MG63 (cell line): ENCODE results near the gene CCDC57. TPM values are rescaled to one million over a fixed set of nuclear protein-coding genes. Genes with fewer than 3 reads are reported as not detected.

ENCODE experiments used
- DNase-seq: peaks from one replicate; pipeline ENCODE4 v3.0.0-alpha.2; 2020
- H3K27me3 ChIP-seq: fragments of 250-450 bp; sonication (Bioruptor Pico); 2 replicates; pipeline ENCODE4 v1.5.1; 2020; ENCODE audit warnings: mild to moderate bottlenecking, moderate library complexity
- H3K36me3 ChIP-seq: fragments of 250-450 bp; sonication (Bioruptor Pico); 2 replicates; pipeline ENCODE4 v1.5.1; 2020; ENCODE audit warnings: mild to moderate bottlenecking, moderate library complexity
- H3K4me3 ChIP-seq: fragments of 250-450 bp; sonication (Bioruptor Pico); 2 replicates; pipeline ENCODE4 v1.5.1; 2020; ENCODE audit warnings: mild to moderate bottlenecking, moderate library complexity
- H3K9me3 ChIP-seq: fragments of 250-450 bp; sonication (Bioruptor Pico); 2 replicates; pipeline ENCODE4 v1.5.1; 2020; ENCODE audit warnings: mild to moderate bottlenecking, moderate library complexity
- total RNA-seq: library from RNA; depleted of rRNA; stranded (reverse); fragments of >200 nt; shearing (Covaris generic); gene quantifications from 2 replicates; pipeline ENCODE4 v1.2.3, GENCODE V29; 2014; ENCODE audit warnings: low replicate concordance

CCDC57 gene
- total RNA-seq, 1 experiment from 2014 or later, result 8.2 TPM

DNA sequence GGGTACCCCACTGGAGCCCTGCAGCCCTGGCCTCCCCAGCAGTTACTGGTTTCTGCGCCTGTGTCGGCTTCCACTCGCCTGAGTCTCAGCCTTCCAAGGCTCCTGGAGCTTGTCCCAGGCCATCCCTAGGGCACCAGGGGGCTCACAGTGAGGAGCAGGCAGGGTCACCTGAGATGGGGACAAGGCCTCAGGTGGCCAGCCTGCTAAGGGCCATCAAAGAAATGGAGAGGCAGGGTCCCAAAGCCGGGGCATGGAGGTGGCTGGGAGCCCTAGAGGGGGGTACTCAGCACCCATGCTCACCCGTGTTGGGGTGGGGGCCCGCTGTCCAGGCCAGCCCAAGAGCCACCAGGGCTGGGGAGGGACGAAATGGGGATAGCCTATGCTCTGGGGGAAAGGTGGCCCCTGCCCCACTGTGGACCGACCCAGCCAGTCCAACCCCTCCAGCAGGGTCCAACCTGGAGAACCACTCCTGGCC, 115.9 kb downstream of the CCDC57 start:
- no peak for DNase-seq
- Histone ChIP-seq H3K4me3 (peak overlapping the region; percentile 84), H3K9me3 (no peaks in the 10 kb centered on the region), H3K36me3 (peaks cover 55% of the 10 kb centered on the region), H3K27me3 (no peaks in the 10 kb centered on the region)

DNA sequence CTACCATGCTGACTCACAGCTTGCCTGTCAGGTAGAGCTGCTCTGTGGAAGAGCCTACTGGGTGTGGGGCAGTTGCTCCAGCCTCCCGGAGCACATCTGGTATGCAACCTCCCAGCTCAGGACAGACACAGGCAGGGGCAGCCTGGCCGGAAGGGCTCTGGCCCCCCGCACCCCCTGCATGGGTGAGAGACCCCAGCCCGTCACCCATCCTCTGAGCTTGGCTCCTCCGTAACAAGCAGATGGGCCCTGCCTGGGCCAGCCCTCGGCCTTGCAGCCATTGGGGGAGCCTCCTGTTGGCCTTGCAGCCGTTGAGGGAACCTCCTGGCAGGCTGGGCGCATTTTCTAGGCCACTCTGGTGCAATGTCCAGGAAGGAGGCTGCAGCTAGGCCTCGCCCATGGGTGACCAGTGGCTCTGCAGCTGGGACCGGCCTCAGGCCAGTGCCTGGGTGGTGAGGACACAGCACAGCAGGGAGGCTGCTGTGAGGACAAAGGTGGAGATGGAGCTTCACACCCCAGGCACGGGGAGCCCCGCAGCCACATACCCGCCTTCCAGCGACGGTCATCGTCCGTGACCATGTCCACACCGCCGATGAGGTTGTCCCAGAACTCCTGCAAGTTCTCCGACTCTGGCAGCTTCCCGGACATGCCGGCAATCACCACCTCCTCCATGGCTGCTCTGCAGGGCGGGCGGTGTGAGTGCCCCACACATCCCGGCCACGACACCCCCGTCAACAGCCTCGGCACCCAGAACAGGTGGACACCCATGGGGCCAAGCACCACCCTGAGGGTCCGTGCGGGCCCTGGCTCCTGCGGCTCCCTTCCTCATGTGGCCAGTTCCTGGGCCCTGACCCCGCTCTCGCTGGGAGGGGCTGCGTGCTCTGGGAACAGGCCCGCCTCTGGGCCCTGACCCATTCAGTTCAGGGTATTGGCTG, 116.6 kb downstream of the CCDC57 start:
- Histone ChIP-seq H3K4me3 (peak overlapping the region; percentile 84), H3K9me3 (no peaks in the 10 kb centered on the region), H3K36me3 (peaks cover 62% of the 10 kb centered on the region), H3K27me3 (no peaks in the 10 kb centered on the region)
- DNase-seq, result no peak

DNA sequence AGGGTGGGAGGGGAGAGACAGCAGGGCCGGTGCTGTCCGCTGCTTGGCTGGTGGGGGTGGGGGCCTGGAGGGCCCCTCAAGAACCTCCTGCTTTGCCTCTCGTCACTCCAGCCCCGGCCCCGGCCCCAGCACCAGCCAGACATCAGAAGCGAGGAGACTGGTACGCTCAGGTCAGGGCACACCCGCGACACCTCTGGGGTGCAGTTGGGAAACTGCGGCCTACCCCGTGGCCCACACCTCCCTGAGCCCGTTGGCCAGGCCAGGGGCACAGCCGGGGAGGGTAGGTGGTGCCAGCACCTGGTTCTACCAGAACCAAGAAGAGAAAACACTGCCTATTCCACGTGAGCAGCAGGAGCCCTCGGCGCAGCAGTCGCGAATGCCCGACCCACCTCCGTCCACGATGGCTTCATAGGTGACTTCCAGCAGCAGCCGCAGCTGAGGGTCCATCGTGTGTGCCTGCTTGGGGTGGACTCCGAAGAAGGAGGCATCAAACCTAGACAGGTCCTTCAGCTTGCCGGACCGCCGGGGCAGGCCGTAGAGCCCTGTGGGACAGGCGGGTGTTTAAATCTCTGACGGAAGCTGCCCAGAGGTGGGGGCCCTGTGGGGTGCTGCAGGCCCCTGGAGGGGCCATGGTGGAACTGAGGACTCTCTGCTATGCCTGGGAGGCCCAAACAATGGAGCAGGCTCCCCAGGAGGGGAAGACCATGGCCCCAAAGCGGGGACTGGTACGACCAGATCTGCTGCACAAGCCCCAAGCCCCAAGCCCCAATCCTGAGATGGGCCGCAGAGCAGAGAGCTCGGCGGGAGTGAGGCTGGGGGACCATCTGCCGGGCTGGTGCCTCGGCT, 117.5 kb downstream of the CCDC57 start:
- Histone ChIP-seq H3K27me3 (no peaks in the 10 kb centered on the region), H3K9me3 (no peaks in the 10 kb centered on the region), H3K36me3 (peaks cover 69% of the 10 kb centered on the region), H3K4me3 (peak overlapping the region; percentile 84; the same call in 1 of the 2 replicates)
- no peak for DNase-seq

DNA sequence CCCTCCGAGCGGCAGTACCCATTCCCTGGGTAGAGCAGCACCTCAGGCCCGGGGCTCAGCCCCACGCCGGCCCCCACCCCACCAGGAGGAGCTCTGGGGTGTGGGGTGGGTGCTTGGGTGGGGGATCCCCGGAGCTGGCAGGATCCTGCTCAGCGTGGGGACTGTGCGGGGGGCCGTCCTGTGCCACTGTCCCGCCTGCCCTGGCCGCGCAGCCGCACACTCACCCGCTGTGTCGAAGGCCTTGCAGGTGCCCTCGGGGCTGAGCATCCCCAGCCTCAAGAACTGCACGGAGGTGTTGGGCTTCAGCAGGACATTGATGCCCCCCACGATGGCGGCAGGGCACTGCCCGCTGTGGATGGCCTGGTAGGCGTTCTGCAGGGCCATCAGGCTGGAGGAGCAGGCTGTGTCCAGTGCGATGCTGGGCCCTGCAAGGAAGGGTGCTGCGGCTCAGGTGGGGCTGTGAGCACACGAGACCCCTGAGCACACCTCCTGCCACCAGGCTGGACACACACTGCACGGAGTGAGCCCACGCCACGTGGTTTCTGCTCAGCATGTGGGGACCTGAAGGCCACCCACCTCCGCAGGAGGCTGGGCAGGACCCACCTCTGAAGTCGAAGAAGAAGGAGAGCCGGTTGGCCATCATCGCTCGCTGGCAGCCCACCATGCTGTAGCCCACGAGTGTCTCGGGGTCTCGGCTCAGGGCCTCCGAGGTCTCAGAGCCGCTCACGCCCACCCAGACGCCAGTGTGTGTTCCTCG, 119.5 kb downstream of the CCDC57 start:
- DNase-seq, result no peak
- Histone ChIP-seq H3K4me3 (no peak overlapping the region), H3K9me3 (no peaks in the 10 kb centered on the region), H3K27me3 (no peaks in the 10 kb centered on the region), H3K36me3 (peaks cover 83% of the 10 kb centered on the region)

DNA sequence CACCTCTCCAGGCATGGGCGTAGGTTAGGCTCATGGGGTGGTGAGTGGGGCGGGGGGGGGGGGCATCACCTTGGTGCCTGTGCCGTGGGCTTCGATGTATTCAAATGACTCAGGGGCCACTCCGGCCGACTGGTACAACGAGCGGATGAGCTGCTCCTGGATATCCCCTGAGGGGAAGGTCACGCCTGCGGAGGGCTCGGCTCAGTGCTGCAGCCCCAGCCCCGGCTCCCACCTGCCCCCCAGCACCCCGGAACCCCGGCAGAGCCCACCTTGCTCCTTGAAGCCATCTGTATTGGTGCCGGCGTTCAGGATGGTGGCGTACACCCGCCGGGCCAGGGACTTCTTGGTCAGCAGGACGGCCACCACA, 120.0 kb downstream of the CCDC57 start:
- Histone ChIP-seq H3K36me3 (peaks cover 89% of the 10 kb centered on the region), H3K4me3 (no peak overlapping the region), H3K9me3 (no peaks in the 10 kb centered on the region), H3K27me3 (no peaks in the 10 kb centered on the region)
- DNase-seq, result no peak

DNA sequence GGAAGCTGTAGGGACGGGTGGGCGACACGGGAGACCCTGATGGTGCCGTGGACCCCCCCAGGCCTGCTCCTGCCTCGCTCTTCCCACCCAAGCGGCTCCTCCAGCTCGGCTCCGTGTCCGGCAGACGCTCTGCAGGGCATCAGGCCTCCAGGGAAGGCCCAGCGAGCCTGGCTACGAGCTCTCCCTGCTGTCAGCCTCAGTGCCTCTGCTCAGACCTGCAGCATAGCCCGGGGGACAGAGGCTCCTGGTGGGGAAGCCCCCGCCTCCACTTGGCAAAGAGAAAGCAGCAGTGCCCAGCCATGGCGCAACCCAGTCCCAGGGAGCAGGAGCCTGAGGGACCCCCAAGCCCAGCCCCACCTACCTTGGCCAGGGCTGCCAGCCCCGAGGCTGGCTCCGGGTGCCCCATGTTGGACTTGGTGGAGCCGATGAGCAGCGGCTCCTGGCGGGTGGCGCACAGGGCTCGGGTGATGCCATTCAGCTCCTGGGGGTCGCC, 120.5 kb downstream of the CCDC57 start:
- H3K4me3 ChIP-seq, result no peak overlapping the region
- DNase-seq, result no peak
- H3K36me3 ChIP-seq, result peaks cover 91% of the 10 kb centered on the region

DNA sequence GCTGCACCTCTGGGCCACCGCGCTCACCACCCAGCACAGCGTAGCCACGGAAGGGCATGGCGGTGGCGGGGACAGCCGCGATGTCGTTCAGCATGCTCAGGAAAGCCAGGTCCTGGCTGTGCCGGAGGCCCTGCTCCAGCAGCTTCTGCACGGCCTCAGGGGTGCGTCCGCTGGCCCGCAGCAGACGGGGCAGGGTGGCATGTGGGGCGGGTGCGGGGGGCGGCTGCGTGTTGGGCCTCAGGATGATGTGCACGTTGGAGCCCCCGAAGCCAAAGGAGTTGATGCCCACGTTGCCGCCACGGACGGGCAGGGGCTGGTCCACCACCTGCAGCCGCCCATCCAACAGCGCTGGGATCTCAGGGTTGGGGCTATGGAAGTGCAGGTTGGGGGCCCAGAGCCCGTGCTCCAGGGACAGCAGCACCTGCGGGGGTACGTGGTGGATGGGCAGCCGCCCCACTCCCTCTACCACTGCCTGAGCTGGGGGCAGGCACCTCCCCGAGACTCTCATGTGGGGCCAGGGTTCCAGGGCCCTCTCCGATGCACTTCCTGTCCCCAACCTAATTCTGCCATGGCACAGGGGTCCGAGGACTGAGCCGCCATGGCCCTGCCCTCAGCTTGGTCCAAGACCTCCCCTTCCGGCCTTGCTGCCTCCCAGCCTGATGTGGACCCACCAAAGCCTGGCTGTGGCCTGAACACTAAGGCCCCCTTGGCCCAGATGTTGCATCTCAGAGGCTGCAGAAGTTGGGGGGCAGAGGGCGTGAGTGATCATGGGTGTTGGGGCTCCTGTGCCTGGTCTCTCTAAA, 121.2 kb downstream of the CCDC57 start:
- no peaks in the 10 kb centered on the region for H3K27me3 ChIP-seq
- no peaks in the 10 kb centered on the region for H3K9me3 ChIP-seq
- H3K36me3 ChIP-seq, result peaks cover 88% of the 10 kb centered on the region
- H3K4me3 ChIP-seq, result no peak overlapping the region
- no peak for DNase-seq

More for the DNA sequence above, 120.5 kb downstream of the CCDC57 start:
- H3K9me3 ChIP-seq, result no peaks in the 10 kb centered on the region
- H3K27me3 ChIP-seq, result no peaks in the 10 kb centered on the region

DNA sequence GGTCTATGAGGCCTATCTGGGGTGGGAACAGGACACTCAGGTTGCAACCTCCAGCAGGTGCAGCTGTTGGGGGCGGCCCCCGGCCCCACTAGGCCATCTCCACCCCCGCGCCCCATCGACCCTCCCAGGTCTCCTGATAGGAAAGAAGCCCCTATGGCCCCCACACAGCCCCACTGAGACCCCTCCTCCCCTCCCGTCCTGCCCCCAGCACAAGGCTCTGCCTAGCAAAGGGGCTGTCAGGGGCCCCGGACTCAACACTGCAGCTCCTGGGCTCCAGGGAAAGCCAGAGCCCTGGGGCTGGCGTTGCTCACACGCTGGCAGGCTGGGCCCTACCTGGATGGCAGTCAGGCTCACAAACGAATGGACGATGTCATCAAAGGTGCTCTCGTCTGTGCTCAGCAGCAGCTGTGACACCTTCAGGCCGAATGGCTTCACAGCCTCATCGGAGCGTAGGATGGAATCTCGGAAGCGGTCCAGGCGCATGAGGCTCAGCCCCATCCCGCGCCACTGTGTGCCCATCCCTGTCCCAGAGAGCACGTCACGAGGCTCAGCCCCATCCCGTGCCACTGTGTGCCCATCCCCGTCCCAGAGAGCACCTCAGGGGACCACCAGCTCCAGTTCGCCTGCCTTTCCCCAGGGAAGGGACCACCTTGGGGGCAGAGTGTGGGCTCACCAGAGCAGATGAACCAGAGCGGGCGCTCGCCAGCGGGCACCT, 121.9 kb downstream of the CCDC57 start:
- no peaks in the 10 kb centered on the region for H3K9me3 ChIP-seq
- H3K36me3 ChIP-seq, result peaks cover 88% of the 10 kb centered on the region
- no peaks in the 10 kb centered on the region for H3K27me3 ChIP-seq
- no peak for DNase-seq
- H3K4me3 ChIP-seq, result no peak overlapping the region

DNA sequence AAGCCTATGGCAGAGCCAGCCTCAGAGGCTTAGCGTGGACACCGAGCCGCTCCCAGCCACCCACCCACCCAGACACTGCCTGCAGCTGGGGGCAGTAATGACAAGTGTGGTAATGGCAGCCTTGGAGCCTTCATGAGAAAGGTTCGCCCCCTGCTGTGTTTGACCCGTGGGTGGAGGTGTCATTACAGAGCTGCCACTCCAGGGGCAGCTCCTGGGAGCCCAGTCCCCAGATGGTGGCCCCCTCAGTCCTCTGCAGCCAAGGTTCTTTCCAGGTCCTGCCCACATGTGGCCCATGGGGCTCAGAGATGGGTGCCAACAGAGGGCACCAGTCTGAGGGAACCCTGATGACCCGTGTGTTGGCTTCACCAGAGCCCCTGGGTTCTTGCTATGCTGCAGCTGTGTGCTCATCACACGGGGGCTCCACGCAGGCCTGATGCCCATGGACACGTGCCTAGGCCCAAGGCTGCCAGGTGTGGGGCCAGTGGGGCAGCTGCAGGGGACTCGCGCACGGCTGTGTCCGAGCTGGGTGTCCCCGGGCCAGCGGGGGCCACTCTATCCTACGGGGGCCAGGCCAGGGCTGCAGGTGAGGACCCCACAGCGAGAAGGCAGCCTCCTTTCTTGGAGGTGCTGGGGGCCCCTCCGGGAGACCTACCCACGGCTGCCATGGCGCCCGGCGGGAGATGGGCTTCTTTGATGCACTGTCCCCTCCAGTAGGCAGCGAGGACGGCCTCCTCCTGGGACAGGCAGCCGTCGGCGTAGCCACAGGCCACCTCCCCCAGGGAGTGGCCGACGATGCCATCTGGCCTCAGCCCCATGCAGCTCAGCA, 122.7 kb downstream of the CCDC57 start:
- Histone ChIP-seq H3K9me3 (no peaks in the 10 kb centered on the region), H3K4me3 (no peak overlapping the region), H3K36me3 (peaks cover 88% of the 10 kb centered on the region), H3K27me3 (no peaks in the 10 kb centered on the region)
- no peak for DNase-seq

DNA sequence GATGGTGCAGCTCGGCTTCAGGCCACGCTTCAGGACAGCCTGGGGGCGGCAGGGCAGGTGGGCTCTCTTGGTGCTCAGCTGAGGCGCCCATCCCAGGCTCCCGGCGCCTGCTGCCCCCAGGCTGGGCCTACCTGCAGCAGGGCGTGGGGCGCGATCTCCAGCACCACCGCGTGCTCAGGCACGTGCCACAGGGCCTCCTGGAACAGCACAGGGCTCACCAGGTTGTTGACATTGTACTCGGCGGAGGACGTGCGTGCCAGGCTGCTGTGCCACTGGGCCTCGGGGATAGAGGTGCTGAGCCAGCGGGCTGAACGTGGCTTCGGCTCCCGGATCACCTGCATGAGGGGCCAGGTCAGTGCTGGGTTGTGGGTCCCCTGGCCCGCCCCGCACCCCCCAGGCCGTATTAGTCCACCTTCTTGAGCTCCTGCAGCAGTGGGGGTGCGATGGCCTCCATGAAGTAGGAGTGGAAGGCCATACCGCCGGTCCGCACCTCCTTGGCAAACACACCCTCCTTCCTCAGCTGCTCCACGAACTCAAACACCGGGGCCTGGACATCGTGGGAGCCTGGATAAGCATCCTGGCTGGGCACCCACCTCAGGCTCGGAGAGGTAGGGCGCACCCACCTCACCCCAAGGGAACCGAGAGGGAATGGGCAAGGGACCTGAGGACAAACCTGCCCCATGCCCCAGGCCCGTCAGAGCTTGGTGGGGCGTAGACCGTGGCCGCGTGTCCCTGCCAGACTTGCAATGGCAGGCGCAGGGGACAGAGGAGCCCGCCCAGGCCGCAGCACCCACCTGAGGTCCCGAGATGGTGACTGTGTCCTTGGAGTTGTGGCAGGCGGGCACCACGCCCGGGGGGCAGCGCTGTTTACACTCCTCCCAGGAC, 123.6 kb downstream of the CCDC57 start:
- no peak overlapping the region for H3K4me3 ChIP-seq
- no peaks in the 10 kb centered on the region for H3K9me3 ChIP-seq
- no peaks in the 10 kb centered on the region for H3K27me3 ChIP-seq
- H3K36me3 ChIP-seq, result peaks cover 90% of the 10 kb centered on the region
- no peak for DNase-seq

DNA sequence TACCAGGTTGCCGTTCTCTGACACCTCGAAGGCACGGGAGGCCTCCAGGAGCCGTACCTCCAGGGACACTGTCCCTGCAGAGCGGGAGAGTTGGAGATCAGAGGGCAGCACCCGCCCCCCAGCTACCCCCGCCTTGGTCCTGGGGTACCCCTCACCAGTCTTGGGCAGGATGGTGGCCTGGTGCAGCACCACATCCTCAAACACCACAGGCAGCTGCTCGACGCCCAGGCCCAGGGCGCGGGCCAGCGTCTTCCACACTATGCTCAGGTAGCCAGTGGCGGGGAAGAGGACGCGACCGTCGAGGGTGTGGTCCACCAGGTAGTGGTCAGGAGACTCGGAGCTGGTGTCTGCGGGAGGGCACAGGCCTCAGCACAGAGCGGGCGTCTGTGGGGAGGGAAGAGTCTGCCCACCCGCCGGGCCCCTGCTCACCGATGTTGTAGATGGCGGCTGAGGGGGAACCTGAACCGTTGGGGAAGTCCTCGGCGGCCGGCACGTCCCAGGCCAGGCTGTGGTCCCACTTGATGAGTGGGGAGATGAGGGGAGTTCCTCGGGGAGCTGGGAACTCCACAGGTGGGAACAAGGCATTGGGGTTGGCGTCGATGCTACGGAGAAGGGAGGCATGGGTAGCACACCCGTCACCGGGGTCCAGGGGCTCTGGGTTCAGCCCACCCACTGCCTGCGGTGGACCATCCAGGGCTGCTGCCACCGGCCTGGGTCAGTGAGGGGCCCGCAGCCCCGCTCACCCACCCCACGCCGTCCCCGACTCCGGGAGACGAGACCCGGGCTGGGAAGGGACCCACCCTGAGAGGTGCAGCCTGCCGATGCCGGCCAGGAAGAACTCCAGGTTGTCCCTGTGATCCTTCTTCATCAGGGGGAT, 124.4 kb downstream of the CCDC57 start:
- Histone ChIP-seq H3K9me3 (no peaks in the 10 kb centered on the region), H3K36me3 (peaks cover 91% of the 10 kb centered on the region), H3K27me3 (no peaks in the 10 kb centered on the region), H3K4me3 (no peak overlapping the region)
- DNase-seq, result no peak

DNA sequence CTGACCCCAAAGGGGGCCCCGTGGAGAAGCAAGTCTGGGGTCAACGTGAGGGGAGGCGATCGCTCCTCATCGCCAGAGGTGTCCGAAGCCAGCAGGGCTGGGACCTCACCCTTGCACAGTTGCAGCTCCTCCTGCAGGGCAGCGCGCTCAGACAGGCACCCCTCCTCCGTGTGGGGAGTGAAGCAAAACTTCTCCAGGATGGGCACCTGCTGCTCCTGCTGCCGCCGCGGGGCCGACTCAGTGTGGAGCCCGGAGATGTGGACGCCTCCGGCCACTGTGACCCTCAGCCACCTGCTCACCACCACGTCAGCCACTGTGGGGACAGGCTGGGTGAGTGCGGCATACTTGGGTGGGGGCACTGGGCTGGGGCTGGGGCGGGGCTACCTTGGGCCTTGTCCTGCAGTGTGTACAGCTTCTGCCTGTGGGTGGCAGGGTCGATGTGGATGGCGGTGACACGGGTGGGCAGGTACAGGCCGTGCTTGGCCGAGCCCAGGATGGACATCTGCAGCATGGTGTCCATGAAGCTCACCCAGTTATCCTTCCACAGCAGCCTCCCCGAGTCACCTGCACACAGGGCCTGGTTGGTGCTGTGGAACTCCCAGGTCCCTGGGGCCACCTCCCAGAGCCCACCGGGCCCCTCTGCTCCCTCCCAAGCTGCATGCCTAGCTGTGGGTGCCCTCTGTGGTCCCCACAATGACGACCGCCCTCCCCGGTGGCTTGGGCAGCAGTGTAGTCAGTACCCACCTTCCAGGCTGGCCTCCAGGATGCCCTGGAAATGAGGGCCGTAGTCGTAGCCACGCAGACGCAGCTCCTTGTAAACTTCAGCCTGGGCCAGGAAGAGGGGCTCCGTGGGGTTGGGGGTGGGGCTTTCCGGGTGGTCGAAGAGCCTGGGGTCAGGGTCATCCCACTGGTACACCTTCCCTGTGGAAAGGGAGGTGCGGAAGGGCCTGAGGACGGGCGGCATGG, 125.4 kb downstream of the CCDC57 start:
- H3K9me3 ChIP-seq, result no peaks in the 10 kb centered on the region
- no peak overlapping the region for H3K4me3 ChIP-seq
- no peak for DNase-seq
- H3K36me3 ChIP-seq, result peaks cover 93% of the 10 kb centered on the region
- no peaks in the 10 kb centered on the region for H3K27me3 ChIP-seq
